SIG-M5 (cell line): ENCODE data around the gene GMCL2.

Source experiments
- DNase-seq: peaks from one replicate; lab custom pipeline; 2025; lab: John Stamatoyannopoulos, UW

GMCL2 gene

DNA sequence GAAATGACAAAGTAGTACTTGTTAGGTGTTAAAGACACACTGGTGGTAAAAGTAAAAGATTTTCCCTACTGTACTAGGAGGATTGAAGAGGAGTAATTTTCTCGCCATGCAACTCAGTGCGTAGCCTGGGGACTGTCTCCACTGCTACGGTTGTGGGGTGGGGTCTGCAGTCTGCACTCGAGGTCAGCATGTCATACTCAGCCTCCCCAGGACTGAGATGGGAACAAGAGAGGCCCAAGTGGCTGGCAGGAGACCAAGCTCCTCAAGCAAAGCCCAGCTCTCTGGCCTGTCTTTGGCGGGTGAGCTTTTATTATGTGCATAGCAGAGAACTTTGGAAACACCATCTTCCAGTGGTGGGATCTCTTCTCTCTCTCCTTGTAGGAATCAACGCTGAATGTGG lies 43.9 kb downstream of the GMCL2 start:
- no peak for DNase-seq

- DNase-seq, result no peak
Measured at GRCh38 chr5:178142642-178143041, 44.5 kb downstream of the GMCL2 start.

DNA sequence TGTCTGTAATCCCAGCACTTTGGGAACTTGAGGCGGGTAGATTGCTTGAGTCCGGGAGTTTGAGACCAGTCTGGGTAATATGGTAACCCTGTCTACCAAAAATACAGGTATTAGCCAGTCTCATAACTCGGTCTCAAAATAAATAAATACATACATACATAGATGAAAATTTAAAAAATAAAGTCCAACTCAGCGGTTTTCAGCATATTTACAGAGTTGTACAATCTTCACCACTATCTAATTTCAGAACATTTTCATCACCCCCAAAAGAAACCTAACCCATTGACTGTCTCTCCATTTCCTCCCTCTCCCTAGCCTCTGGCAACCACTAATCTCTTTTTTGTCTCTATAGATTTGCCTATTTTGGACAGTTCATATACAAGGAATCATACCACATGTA lies 45.6 kb downstream of the GMCL2 start:
- no peak for DNase-seq

DNA sequence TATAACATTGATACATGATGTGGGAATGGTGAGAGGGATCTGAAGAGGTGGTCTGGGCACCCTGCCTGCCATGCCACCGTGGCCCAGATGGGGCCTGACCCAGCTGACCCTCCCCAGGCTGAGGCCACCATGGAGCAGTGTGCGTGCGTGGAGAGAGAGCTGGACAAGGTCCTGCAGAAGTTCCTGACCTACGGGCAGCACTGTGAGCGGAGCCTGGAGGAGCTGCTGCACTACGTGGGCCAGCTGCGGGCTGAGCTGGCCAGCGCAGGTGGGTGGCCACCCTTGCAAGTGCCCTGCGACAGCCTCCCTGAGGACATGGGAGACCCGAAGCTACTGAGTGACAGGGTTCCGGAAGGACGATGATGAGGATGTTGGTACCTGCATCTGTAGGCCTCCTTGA lies 49.2 kb downstream of the GMCL2 start:
- no peak for DNase-seq

GRCh38 chr5:178136990-178137389 lies 50.2 kb downstream of the GMCL2 start:
- DNase-seq, result no peak
